ENCODE data around the gene APBB2. TPM values are rescaled to one million over a fixed set of nuclear protein-coding genes. Genes with fewer than 3 reads are reported as not detected.

Gene APBB2
- total RNA-seq, 4 donors from 2014 or later: 12.2 to 29.2 (median 20.1) TPM

DNA sequence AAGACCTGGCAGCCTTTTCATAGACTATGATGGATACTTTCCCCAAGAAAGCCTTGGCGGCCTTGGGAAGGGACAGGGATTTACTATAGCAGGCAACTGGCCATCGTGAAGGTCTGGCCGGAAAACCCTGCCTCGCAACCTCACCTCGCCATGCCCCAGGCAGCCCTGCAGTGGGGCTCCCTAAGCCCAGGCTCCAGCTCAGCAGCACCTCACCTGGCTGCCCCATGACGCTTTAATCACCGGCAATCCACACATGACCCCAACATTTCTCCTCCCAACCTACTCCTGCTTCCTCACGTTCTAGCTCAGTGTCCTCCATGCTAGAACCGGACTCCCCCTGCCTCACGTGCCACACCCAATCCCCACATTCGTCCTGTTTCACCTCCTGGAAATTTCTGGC is 382.2 kb downstream of the APBB2 start:
- no peak for DNase-seq
- whole genome bisulfite sequencing, 2 donors: 79 to 81% methylated on average over 11 of the region's 11 CpGs

GRCh38 chr4:40831146-40831907 is 383.0 kb downstream of the APBB2 start:
- WGBS, 2 donors: 87 to 92% methylated on average over 16 to 18 of the region's 18 CpGs
- Histone ChIP-seq H3K27me3 (no peaks in the 10 kb centered on the region), H3K4me1 (no peaks in the 10 kb centered on the region), H3K36me3 (peaks cover 0 to 73% (median 0%) of the 10 kb centered on the region in 3 donors), H3K9me3 (no peaks in the 10 kb centered on the region), H3K4me3 (no peak overlapping the region), H3K27ac (no peak overlapping the region)
- TF ChIP-seq, protein P1, sequence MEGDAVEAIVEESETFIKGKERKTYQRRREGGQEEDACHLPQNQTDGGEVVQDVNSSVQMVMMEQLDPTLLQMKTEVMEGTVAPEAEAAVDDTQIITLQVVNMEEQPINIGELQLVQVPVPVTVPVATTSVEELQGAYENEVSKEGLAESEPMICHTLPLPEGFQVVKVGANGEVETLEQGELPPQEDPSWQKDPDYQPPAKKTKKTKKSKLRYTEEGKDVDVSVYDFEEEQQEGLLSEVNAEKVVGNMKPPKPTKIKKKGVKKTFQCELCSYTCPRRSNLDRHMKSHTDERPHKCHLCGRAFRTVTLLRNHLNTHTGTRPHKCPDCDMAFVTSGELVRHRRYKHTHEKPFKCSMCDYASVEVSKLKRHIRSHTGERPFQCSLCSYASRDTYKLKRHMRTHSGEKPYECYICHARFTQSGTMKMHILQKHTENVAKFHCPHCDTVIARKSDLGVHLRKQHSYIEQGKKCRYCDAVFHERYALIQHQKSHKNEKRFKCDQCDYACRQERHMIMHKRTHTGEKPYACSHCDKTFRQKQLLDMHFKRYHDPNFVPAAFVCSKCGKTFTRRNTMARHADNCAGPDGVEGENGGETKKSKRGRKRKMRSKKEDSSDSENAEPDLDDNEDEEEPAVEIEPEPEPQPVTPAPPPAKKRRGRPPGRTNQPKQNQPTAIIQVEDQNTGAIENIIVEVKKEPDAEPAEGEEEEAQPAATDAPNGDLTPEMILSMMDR (IDR thresholded peaks at IDR 0.05): no peak
- no peak for TF ChIP-seq POLR2A (IDR thresholded peaks at IDR 0.05)
- no peak for DNase-seq
- intact Hi-C loops (cut with DNase I): no loop called here

More for the DNA sequence above, 382.2 kb downstream of the APBB2 start:
- intact Hi-C loops (cut with DNase I): no loop called here
- Histone ChIP-seq H3K27me3 (no peaks in the 10 kb centered on the region), H3K4me3 (no peak overlapping the region), H3K36me3 (peaks cover 0 to 65% (median 0%) of the 10 kb centered on the region in 3 donors), H3K27ac (no peak overlapping the region), H3K9me3 (no peaks in the 10 kb centered on the region), H3K4me1 (no peaks in the 10 kb centered on the region)
- TF ChIP-seq POLR2A (IDR thresholded peaks at IDR 0.05): no peak
- TF ChIP-seq, protein P1 (IDR thresholded peaks at IDR 0.05): no peak

DNA sequence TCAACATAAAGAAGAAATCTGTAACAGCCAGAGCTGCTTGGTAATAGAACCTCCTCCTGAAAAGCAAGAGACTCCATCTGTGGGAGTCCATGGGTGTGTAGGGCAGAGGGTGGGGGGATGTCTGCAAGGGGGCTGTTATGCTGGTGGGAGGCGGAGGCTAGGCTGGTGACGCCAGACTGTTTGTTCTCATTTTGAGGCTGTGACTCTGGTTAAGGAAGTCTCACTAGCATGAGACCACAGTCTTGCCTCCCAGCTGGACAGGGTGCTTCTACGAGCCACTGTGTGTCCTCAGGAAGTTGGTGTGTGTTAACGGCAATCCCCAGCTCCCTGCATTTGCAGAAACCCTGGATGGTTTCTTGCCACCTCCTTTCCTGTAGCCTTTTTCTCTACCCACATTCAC is 384.8 kb downstream of the APBB2 start:
- DNase-seq: no peak
- TF ChIP-seq, protein P1 (IDR thresholded peaks at IDR 0.05): no peak
- TF ChIP-seq POLR2A (IDR thresholded peaks at IDR 0.05): no peak
- Histone ChIP-seq H3K4me3 (no peak overlapping the region), H3K27ac (no peak overlapping the region), H3K4me1 (no peaks in the 10 kb centered on the region), H3K36me3 (peaks cover 0 to 73% (median 0%) of the 10 kb centered on the region in 3 donors), H3K27me3 (no peaks in the 10 kb centered on the region), H3K9me3 (no peaks in the 10 kb centered on the region)
- WGBS, 2 donors: 70 to 87% methylated on average over 3 to 4 of the region's 4 CpGs
- intact Hi-C loops (cut with DNase I): no loop called here

DNA sequence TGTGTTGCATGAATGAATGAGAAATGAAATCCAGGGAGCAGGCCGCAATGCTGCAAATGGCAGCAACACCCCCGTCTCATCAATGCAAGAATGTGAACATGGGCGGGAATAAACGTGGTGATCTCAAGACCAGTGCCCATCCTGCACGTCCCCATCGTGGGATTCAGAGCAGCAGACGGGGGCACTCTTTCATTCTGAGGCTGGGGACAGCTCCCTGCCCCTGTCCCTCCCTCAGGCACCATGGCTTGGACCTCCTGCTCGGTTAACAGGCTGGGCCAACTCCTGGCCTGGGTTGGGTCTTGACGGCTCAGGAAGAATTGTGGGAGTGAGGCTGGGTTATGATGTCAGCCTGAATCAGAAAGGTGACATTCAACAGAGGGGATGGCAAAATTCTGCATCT is 385.7 kb downstream of the APBB2 start:
- intact Hi-C loops (cut with DNase I): no loop called here
- 81 to 88% methylated on average over 8 to 9 of the region's 9 CpGs for WGBS, 2 donors
- Histone ChIP-seq H3K27me3 (no peaks in the 10 kb centered on the region), H3K4me3 (no peak overlapping the region), H3K4me1 (no peaks in the 10 kb centered on the region), H3K27ac (no peak overlapping the region), H3K36me3 (peaks cover 0 to 73% (median 0%) of the 10 kb centered on the region in 3 donors), H3K9me3 (no peaks in the 10 kb centered on the region)
- no peak for DNase-seq
- TF ChIP-seq, protein P1 (IDR thresholded peaks at IDR 0.05): no peak
- no peak for TF ChIP-seq POLR2A (IDR thresholded peaks at IDR 0.05)

- no peak for TF ChIP-seq POLR2A (IDR thresholded peaks at IDR 0.05)
- TF ChIP-seq, protein P1 (IDR thresholded peaks at IDR 0.05): no peak
- 78 to 84% methylated on average over 6 of the region's 6 CpGs for WGBS, 2 donors
- Histone ChIP-seq H3K36me3 (peaks cover 0 to 76% (median 0%) of the 10 kb centered on the region in 3 donors), H3K27ac (no peak overlapping the region), H3K4me3 (no peak overlapping the region), H3K4me1 (no peaks in the 10 kb centered on the region), H3K9me3 (no peaks in the 10 kb centered on the region), H3K27me3 (no peaks in the 10 kb centered on the region)
- intact Hi-C loops (cut with DNase I): no loop called here
- no peak for DNase-seq
Observed at GRCh38 chr4:40827758-40828157, 386.6 kb downstream of the APBB2 start.
